HFFc6 (cell line): ENCODE results near the gene RHOU. TPM values are rescaled to one million over a fixed set of nuclear protein-coding genes. Genes with fewer than 3 reads are reported as not detected.

Source experiments
- DNase-seq: peaks from one replicate; pipeline ENCODE4 v3.0.0-alpha.2; 2018
- H3K27ac Mint-ChIP-seq: 2 replicates; pipeline ENCODE4 v1.8.0; 2020; ENCODE audit warnings: mild to moderate bottlenecking, mixed read lengths
- H3K27me3 Mint-ChIP-seq: 2 replicates; pipeline ENCODE4 v1.8.0; 2021; ENCODE audit warnings: mild to moderate bottlenecking, moderate library complexity, mixed read lengths; ENCODE audit not compliant: insufficient read depth
- H3K36me3 Mint-ChIP-seq: 2 replicates; pipeline ENCODE4 v1.8.0; 2021; ENCODE audit warnings: low read depth, mixed read lengths
- H3K4me1 Mint-ChIP-seq: 2 replicates; pipeline ENCODE4 v1.8.0; 2020; ENCODE audit warnings: low read depth, mixed read lengths
- H3K4me3 Mint-ChIP-seq: 2 replicates; pipeline ENCODE4 v1.8.0; 2020; ENCODE audit warnings: mild to moderate bottlenecking, moderate library complexity, mixed read lengths
- H3K9me3 Mint-ChIP-seq: 2 replicates; pipeline ENCODE4 v1.8.0; 2020; ENCODE audit warnings: mild to moderate bottlenecking, mixed read lengths
- CTCF ChIP-seq: fragments of 200-600 bp; sonication (generic); IDR thresholded peaks from 2 replicates; pipeline ENCODE4 v1.5.0; 2021; ENCODE audit warnings: antibody characterized with exemption, mild to moderate bottlenecking
- total RNA-seq, 6 experiments: library from RNA; stranded (reverse); fragmentation: NEBNext Ultra II Directional; extraction: Animal tissue kit (Norgen Biotek cat#: 25700); gene quantifications; 2 replicates in 1 of 6; 3 replicates in 5 of 6; pipeline ENCODE4 v1.2.3, GENCODE V29; 2021

Gene RHOU
- total RNA-seq, 6 experiments from 2014 or later = 0.29 to 0.51 (median 0.31) TPM

GRCh38 chr1:228744918-228745317 is 9.6 kb downstream of the RHOU start:
- Mint-ChIP-seq H3K9me3 (peaks cover 22% of the 10 kb centered on the region), H3K4me3 (no peak overlapping the region), H3K4me1 (no peaks in the 10 kb centered on the region), H3K27me3 (no peaks in the 10 kb centered on the region; the same call in 1 of the 2 replicates), H3K36me3 (no peaks in the 10 kb centered on the region), H3K27ac (no peak overlapping the region)
- TF ChIP-seq CTCF = no peak
- DNase-seq = no peak

GRCh38 chr1:228745497-228745896 is 10.2 kb downstream of the RHOU start:
- no peaks in the 10 kb centered on the region; the same call in 1 of the 2 replicates for H3K27me3 Mint-ChIP-seq
- TF ChIP-seq CTCF = no peak
- H3K27ac Mint-ChIP-seq = no peak overlapping the region

GRCh38 chr1:228747301-228747935 is 12.1 kb downstream of the RHOU start:
- TF ChIP-seq CTCF = no peak
- Mint-ChIP-seq H3K36me3 (peaks cover 8% of the 10 kb centered on the region; the same call in 1 of the 2 replicates), H3K27ac (no peak overlapping the region)

More at GRCh38 chr1:228745497-228745896, 10.2 kb downstream of the RHOU start:
- H3K4me3 Mint-ChIP-seq = no peak overlapping the region
- no peaks in the 10 kb centered on the region for H3K4me1 Mint-ChIP-seq
- no peaks in the 10 kb centered on the region for H3K36me3 Mint-ChIP-seq
- DNase-seq = no peak
- peaks cover 22% of the 10 kb centered on the region for H3K9me3 Mint-ChIP-seq

GRCh38 chr1:228748029-228748428 is 12.8 kb downstream of the RHOU start:
- Mint-ChIP-seq H3K27ac (no peak overlapping the region), H3K36me3 (peaks cover 8% of the 10 kb centered on the region; the same call in 1 of the 2 replicates)
- no peak for DNase-seq

More at GRCh38 chr1:228747301-228747935, 12.1 kb downstream of the RHOU start:
- no peak overlapping the region for H3K4me3 Mint-ChIP-seq
- DNase-seq = no peak
- H3K4me1 Mint-ChIP-seq = no peaks in the 10 kb centered on the region
- H3K27me3 Mint-ChIP-seq = peaks cover 6% of the 10 kb centered on the region
- peaks cover 36% of the 10 kb centered on the region for H3K9me3 Mint-ChIP-seq

GRCh38 chr1:228748431-228748830 is 13.2 kb downstream of the RHOU start:
- no peak for TF ChIP-seq CTCF
- Mint-ChIP-seq H3K36me3 (peaks cover 9% of the 10 kb centered on the region; the same call in 1 of the 2 replicates), H3K27ac (no peak overlapping the region), H3K27me3 (peaks cover 6% of the 10 kb centered on the region), H3K4me1 (no peaks in the 10 kb centered on the region), H3K4me3 (no peak overlapping the region), H3K9me3 (peaks cover 34% of the 10 kb centered on the region)
- DNase-seq = no peak

More at GRCh38 chr1:228748029-228748428, 12.8 kb downstream of the RHOU start:
- no peak for TF ChIP-seq CTCF
- no peaks in the 10 kb centered on the region for H3K4me1 Mint-ChIP-seq
- H3K4me3 Mint-ChIP-seq = no peak overlapping the region
- peaks cover 36% of the 10 kb centered on the region for H3K9me3 Mint-ChIP-seq
- H3K27me3 Mint-ChIP-seq = peaks cover 6% of the 10 kb centered on the region
